Measurements from ENCODE around the gene MCM5.

GRCh38 chr22:35418088-35418487, 18.1 kb downstream of the MCM5 start:
- TF ChIP-seq EZH2 (IDR thresholded peaks at IDR 0.05) (no peak), CTCF (IDR thresholded peaks at IDR 0.05 in 2 of 3, conservative IDR thresholded peaks at IDR 0.05 in 1 of 3; ENCODE audit: borderline replicate concordance in 1 of 3, insufficient read depth in 1 of 3, low read depth in 2 of 3, low read length in 2 of 3) (no peak), POLR2A (IDR thresholded peaks at IDR 0.05; ENCODE audit: borderline replicate concordance, extremely low read depth, insufficient read depth, insufficient read length) (no peak), REST (IDR thresholded peaks at IDR 0.05; ENCODE audit: low read depth) (no peak), RAD21 (IDR thresholded peaks at IDR 0.05; ENCODE audit: low read depth) (no peak), SIN3A (IDR thresholded peaks at IDR 0.05; ENCODE audit: low read depth) (no peak), FOSL1 (IDR thresholded peaks at IDR 0.05; ENCODE audit: low read depth) (no peak), POLR2AphosphoS5 (IDR thresholded peaks at IDR 0.05; ENCODE audit: low read depth, low read length) (no peak), MAX (IDR thresholded peaks at IDR 0.05) (no peak), SRF (IDR thresholded peaks at IDR 0.05; ENCODE audit: low read depth) (no peak), EGR1 (IDR thresholded peaks at IDR 0.05; ENCODE audit: low read depth) (no peak), TCF7L2 (IDR thresholded peaks at IDR 0.05; ENCODE audit: borderline replicate concordance, extremely low read depth, insufficient read depth, insufficient read length) (no peak)

Data from HCT116 (cell line).